GM23338 (cell line): ENCODE measurements around the gene NCKAP5.

Experiments used
- CREB1 ChIP-seq: fragments of 250-450 bp; sonication (Bioruptor Pico); IDR thresholded peaks from 2 replicates; pipeline ENCODE4 v1.5.0; 2020; ENCODE audit warnings: low read depth, mild to moderate bottlenecking, moderate library complexity
- EZH2 ChIP-seq: fragments of 200-600 bp; sonication (generic); IDR thresholded peaks from one replicate; pipeline ENCODE4 v1.8.0; 2017; ENCODE audit warnings: antibody characterized with exemption, mild to moderate bottlenecking, low read depth; ENCODE audit not compliant: unreplicated experiment
- EZH2phosphoT487 ChIP-seq: fragments of 200-600 bp; sonication (generic); IDR thresholded peaks from one replicate; pipeline ENCODE4 v1.8.1; 2018; ENCODE audit warnings: antibody characterized with exemption; ENCODE audit not compliant: unreplicated experiment
- JUNB ChIP-seq: IDR thresholded peaks from one replicate; pipeline ENCODE4 v1.6.1; 2016; ENCODE audit warnings: antibody characterized with exemption; ENCODE audit not compliant: unreplicated experiment
- NANOG ChIP-seq: IDR thresholded peaks from 2 replicates; pipeline ENCODE4 v1.6.1; 2016; ENCODE audit warnings: antibody characterized with exemption, borderline replicate concordance
- POLR2AphosphoS5 ChIP-seq: IDR thresholded peaks from 2 replicates; pipeline ENCODE4 v1.6.1; 2016; ENCODE audit warnings: antibody characterized with exemption, low read depth
- STAT1 ChIP-seq: IDR thresholded peaks from one replicate; pipeline ENCODE4 v1.6.1; 2016; ENCODE audit warnings: antibody characterized with exemption; ENCODE audit not compliant: unreplicated experiment
- ZNF114 ChIP-seq: fragments of 250-450 bp; sonication (Bioruptor Pico); IDR thresholded peaks from 2 replicates; pipeline ENCODE4 v1.5.0; 2020; ENCODE audit warnings: mild to moderate bottlenecking, moderate library complexity
- ZNF331 ChIP-seq: fragments of 250-450 bp; sonication (Bioruptor Pico); IDR thresholded peaks from 2 replicates; pipeline ENCODE4 v1.5.0; 2020; ENCODE audit warnings: low read depth, mild to moderate bottlenecking, moderate library complexity
- TF ChIP-seq, protein P1 (sequence below), 2 experiments: fragments of 200-600 bp in 1 of 2; sonication (generic) in 1 of 2; conservative IDR thresholded peaks; 2 replicates each; pipeline versions ENCODE4 v1.5.1 to v1.6.1; 2016 to 2017; ENCODE audit warnings: antibody characterized with exemption in 2 of 2, low read depth in 2 of 2, mild to moderate bottlenecking in 2 of 2, moderate library complexity in 1 of 2
- TF ChIP-seq, protein P2 (sequence below): IDR thresholded peaks from one replicate; pipeline ENCODE4 v1.6.1; 2018; ENCODE audit warnings: antibody characterized with exemption; ENCODE audit not compliant: unreplicated experiment
- TF ChIP-seq, protein P3 (sequence below): IDR thresholded peaks from 2 replicates; pipeline ENCODE4 v1.6.1; 2016; ENCODE audit warnings: antibody characterized with exemption

DNA sequence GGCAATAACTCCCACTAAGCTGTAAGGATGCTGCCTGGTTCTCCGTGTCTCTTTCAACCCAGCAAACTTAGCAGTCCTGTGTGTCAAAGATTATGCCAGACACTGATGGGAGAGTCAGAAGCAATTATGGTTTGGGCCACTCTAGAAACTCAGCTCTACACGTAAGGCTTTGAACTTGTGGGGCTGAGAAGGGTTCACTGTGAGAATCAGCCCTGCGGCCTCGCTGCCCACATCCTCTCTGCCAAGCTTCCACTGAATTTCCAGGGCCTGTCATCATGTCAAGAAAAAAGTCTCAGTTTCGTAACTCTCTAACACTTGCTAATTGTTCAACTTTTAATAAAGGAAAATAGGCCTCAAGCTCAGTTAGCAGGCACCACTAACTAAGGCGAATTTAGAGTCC is 589.4 kb downstream of the NCKAP5 start:
- TF ChIP-seq, protein P1, sequence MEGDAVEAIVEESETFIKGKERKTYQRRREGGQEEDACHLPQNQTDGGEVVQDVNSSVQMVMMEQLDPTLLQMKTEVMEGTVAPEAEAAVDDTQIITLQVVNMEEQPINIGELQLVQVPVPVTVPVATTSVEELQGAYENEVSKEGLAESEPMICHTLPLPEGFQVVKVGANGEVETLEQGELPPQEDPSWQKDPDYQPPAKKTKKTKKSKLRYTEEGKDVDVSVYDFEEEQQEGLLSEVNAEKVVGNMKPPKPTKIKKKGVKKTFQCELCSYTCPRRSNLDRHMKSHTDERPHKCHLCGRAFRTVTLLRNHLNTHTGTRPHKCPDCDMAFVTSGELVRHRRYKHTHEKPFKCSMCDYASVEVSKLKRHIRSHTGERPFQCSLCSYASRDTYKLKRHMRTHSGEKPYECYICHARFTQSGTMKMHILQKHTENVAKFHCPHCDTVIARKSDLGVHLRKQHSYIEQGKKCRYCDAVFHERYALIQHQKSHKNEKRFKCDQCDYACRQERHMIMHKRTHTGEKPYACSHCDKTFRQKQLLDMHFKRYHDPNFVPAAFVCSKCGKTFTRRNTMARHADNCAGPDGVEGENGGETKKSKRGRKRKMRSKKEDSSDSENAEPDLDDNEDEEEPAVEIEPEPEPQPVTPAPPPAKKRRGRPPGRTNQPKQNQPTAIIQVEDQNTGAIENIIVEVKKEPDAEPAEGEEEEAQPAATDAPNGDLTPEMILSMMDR (conservative IDR thresholded peaks at IDR 0.05; ENCODE audit: low read depth in 2 of 2), result no peak
- TF ChIP-seq POLR2AphosphoS5 (no peak), EZH2 (no peak), EZH2phosphoT487 (no peak), ZNF114 (CRISPR knock-in tag) (no peak), CREB1 (CRISPR knock-in tag) (no peak), JUNB (no peak), STAT1 (no peak), NANOG (no peak), ZNF331 (CRISPR knock-in tag) (no peak)
- TF ChIP-seq, protein P2, sequence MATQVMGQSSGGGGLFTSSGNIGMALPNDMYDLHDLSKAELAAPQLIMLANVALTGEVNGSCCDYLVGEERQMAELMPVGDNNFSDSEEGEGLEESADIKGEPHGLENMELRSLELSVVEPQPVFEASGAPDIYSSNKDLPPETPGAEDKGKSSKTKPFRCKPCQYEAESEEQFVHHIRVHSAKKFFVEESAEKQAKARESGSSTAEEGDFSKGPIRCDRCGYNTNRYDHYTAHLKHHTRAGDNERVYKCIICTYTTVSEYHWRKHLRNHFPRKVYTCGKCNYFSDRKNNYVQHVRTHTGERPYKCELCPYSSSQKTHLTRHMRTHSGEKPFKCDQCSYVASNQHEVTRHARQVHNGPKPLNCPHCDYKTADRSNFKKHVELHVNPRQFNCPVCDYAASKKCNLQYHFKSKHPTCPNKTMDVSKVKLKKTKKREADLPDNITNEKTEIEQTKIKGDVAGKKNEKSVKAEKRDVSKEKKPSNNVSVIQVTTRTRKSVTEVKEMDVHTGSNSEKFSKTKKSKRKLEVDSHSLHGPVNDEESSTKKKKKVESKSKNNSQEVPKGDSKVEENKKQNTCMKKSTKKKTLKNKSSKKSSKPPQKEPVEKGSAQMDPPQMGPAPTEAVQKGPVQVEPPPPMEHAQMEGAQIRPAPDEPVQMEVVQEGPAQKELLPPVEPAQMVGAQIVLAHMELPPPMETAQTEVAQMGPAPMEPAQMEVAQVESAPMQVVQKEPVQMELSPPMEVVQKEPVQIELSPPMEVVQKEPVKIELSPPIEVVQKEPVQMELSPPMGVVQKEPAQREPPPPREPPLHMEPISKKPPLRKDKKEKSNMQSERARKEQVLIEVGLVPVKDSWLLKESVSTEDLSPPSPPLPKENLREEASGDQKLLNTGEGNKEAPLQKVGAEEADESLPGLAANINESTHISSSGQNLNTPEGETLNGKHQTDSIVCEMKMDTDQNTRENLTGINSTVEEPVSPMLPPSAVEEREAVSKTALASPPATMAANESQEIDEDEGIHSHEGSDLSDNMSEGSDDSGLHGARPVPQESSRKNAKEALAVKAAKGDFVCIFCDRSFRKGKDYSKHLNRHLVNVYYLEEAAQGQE, result no peak
- TF ChIP-seq, protein P3, sequence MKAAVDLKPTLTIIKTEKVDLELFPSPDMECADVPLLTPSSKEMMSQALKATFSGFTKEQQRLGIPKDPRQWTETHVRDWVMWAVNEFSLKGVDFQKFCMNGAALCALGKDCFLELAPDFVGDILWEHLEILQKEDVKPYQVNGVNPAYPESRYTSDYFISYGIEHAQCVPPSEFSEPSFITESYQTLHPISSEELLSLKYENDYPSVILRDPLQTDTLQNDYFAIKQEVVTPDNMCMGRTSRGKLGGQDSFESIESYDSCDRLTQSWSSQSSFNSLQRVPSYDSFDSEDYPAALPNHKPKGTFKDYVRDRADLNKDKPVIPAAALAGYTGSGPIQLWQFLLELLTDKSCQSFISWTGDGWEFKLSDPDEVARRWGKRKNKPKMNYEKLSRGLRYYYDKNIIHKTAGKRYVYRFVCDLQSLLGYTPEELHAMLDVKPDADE, result no peak
